NB4 (cell line): ENCODE results near the gene NUP210.
A peak's percentile ranks its signal among the peaks of the same experiment; 100 is the strongest.

Experiments
- DNase-seq: peaks from one replicate; pipeline ENCODE4 v3.0.0; 2010; ENCODE audit warnings: low read depth
- H3K4me3 ChIP-seq: one replicate; pipeline ENCODE4 v1.5.1; 2011; ENCODE audit warnings: mild to moderate bottlenecking, low read depth, low read length, moderate library complexity
- CTCF ChIP-seq: IDR thresholded peaks from one replicate; pipeline ENCODE4 v1.5.1; 2012; ENCODE audit warnings: low read depth, low read length
- MAX ChIP-seq: IDR thresholded peaks from 2 replicates; pipeline ENCODE4 v1.6.1; 2011; ENCODE audit warnings: low read depth, low read length
- MYC ChIP-seq: IDR thresholded peaks from 2 replicates; pipeline ENCODE4 v1.6.1; 2011; ENCODE audit warnings: low read depth, low read length
- POLR2A ChIP-seq: IDR thresholded peaks from 2 replicates; pipeline ENCODE4 v1.6.1; 2011; ENCODE audit warnings: mild to moderate bottlenecking; ENCODE audit not compliant: insufficient read length; ENCODE audit errors: extremely low read depth

The NUP210 gene

GRCh38 chr3:13424865-13425617, 4.9 kb upstream of the NUP210 start:
- no peak overlapping the region for H3K4me3 ChIP-seq
- TF ChIP-seq CTCF: no peak
- no peak for TF ChIP-seq MAX
- TF ChIP-seq POLR2A: no peak
- no peak for TF ChIP-seq MYC
- DNase-seq: no peak

GRCh38 chr3:13424141-13424844, 4.2 kb upstream of the NUP210 start:
- no peak for DNase-seq
- TF ChIP-seq POLR2A (no peak), CTCF (no peak), MYC (no peak)
- no peak overlapping the region for H3K4me3 ChIP-seq

- DNase-seq: peak; percentile 50
- no peak overlapping the region for H3K4me3 ChIP-seq
- TF ChIP-seq MAX (0 out of 2 replicates have a peak, but pooled peaks have one; percentile 7), MYC (no peak), CTCF (no peak), POLR2A (no peak)
These were observed 976 bp upstream of the NUP210 start for GRCh38 chr3:13420831-13421765.

DNA sequence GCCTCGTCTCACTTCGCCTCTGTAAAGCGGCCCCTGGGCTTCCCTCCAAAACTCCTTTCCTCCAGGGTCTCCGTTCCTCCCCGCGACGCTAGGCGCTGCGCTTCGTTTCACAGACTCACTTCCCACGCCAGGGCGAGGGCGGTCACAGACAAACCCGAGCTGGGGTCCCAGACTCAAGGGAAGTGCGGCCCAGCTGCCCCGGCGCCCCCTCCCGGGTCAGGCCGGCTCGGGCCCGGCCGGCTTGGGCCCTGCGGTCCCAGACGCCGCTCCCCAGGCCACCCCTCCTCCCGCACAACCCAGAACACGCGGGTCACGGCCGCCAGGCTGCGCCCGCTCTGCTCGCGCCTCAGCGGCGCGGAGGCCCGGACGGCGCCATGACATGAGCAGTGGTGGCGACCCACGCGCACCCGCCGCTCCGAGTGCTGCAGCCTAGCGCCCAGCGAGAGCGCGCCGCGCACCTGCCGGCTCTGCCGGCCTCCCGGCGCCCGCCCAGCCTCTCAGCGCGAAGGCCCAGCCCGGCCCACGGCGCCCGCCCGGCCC, 547 bp downstream of the NUP210 start:
- peak overlapping the region; percentile 71 for H3K4me3 ChIP-seq
- peak; percentile 62 for DNase-seq
- no peak for TF ChIP-seq MYC
- no peak for TF ChIP-seq MAX
- TF ChIP-seq POLR2A: no peak
- no peak for TF ChIP-seq CTCF

- no peak for DNase-seq
- TF ChIP-seq CTCF: no peak
- TF ChIP-seq POLR2A: no peak
- TF ChIP-seq MYC: no peak
- TF ChIP-seq MAX: no peak
- peak overlapping the region; percentile 46 for H3K4me3 ChIP-seq
These were observed 2.8 kb downstream of the NUP210 start for GRCh38 chr3:13417166-13417947.
